Natural killer cell (primary cell): ENCODE measurements around the gene FOXN4. TPM values are rescaled to one million over a fixed set of nuclear protein-coding genes. Genes with fewer than 3 reads are reported as not detected.

ENCODE experiments used
- ATAC-seq, 3 donors: fragments of 150-1000 bp in 2 of 3; fragments of 200-7000 bp in 1 of 3; cut with Tn5 transposase; 1 replicate in 1 of 3; 2 replicates in 2 of 3; pipeline ENCODE4 v1.10.0; 2021; ENCODE audit warnings: mild to moderate bottlenecking in 2 of 3, moderate library complexity in 2 of 3
- DNase-seq, 2 donors: peaks; one replicate each; pipeline versions ENCODE4 v3.0.0 to v3.0.0-alpha.2; 2013 to 2021; ENCODE audit warnings: mixed read lengths in 1 of 2
- H3K27ac ChIP-seq: one replicate; pipeline ENCODE4 v1.5.1; 2013; ENCODE audit warnings: mild to moderate bottlenecking, low read length
- H3K27me3 ChIP-seq: one replicate; pipeline ENCODE4 v1.6.1; 2013; ENCODE audit warnings: low read length; ENCODE audit not compliant: control insufficient read depth, insufficient read depth
- H3K36me3 ChIP-seq: one replicate; pipeline ENCODE4 v1.6.1; 2013; ENCODE audit warnings: low read length; ENCODE audit not compliant: control insufficient read depth, insufficient read depth
- H3K4me1 ChIP-seq: one replicate; pipeline ENCODE4 v1.6.1; 2013; ENCODE audit warnings: low read length; ENCODE audit not compliant: control insufficient read depth, insufficient read depth
- H3K4me3 ChIP-seq: one replicate; pipeline ENCODE4 v1.5.1; 2013; ENCODE audit warnings: low read length
- H3K9me3 ChIP-seq: one replicate; pipeline ENCODE4 v1.6.1; 2013; ENCODE audit warnings: low read length; ENCODE audit not compliant: control insufficient read depth, insufficient read depth
- H3K27ac Mint-ChIP-seq, 2 donors: one replicate each; pipeline ENCODE4 v1.8.0; 2022; ENCODE audit warnings: mild to moderate bottlenecking in 2 of 2, mixed read lengths in 2 of 2, moderate library complexity in 1 of 2
- H3K27me3 Mint-ChIP-seq, 2 donors: one replicate each; pipeline ENCODE4 v1.8.0; 2022; ENCODE audit warnings: low read depth in 2 of 2, mixed read lengths in 2 of 2
- H3K36me3 Mint-ChIP-seq: one replicate; pipeline ENCODE4 v1.8.0; 2022; ENCODE audit warnings: mixed read lengths
- H3K4me1 Mint-ChIP-seq, 2 donors: one replicate each; pipeline ENCODE4 v1.8.0; 2022; ENCODE audit warnings: mixed read lengths in 2 of 2
- H3K4me3 Mint-ChIP-seq: one replicate; pipeline ENCODE4 v1.8.0; 2022; ENCODE audit warnings: mild to moderate bottlenecking, moderate library complexity, mixed read lengths
- H3K9me3 Mint-ChIP-seq, 2 donors: one replicate each; pipeline ENCODE4 v1.8.0; 2022; ENCODE audit warnings: mixed read lengths in 2 of 2
- WGBS: methylation state at CpG from one replicate; pipeline ENCODE4 v1.1.7; 2013; ENCODE audit warnings: missing lambda C conversion rate; ENCODE audit not compliant: insufficient coverage; 5-methylcytosine and 5-hydroxymethylcytosine counted together
- intact Hi-C: fragments of 100-400 bp; cut with micrococcal nuclease; formaldehyde crosslinking; loops from one replicate; pipeline ENCODE4 v1.14.2; 2022
- total RNA-seq, 4 donors: library from RNA; stranded (reverse); fragments of 120-200 nt in 1 of 4; gene quantifications; one replicate each; pipeline versions ENCODE4 v1.2.3 to v1.2.4, GENCODE V29; 2013 to 2022
- TF ChIP-seq, protein P1 (sequence below): fragments of 200-600 bp; IDR thresholded peaks from one replicate; pipeline ENCODE4 v1.8.0; 2022; ENCODE audit warnings: antibody characterized with exemption

FOXN4 gene
- total RNA-seq, 3 donors from 2014 or later (not counting 1 experiment from before 2014, with no cell fraction given) = not detected

DNA sequence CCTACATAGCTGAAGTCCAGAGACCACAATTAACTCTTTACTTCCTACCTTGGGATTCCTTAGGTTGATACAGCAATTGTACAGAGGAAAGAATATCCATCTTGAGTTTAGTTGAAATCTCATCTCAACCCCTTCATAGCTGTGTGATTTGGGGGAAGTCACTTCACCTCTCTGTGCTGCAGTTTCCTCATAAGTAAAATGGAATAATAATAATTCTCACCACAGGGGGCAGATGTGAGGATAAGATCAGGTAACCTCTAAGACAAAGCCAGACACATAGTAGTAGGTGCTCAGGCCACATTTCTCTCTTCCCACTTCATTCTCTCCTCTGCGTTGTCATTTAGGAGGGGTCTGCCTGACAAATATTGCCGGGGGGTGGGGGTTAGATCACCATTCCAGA is 6.7 kb downstream of the FOXN4 start:
- Mint-ChIP-seq H3K27ac (no peak overlapping the region), H3K4me1 (no peaks in the 10 kb centered on the region), H3K9me3 (no peaks in the 10 kb centered on the region), H3K27me3 (peaks cover 17 to 34% of the 10 kb centered on the region in 2 donors), H3K4me3 (no peak overlapping the region), H3K36me3 (no peaks in the 10 kb centered on the region)
- ATAC-seq (no peak), DNase-seq (no peak)
- WGBS = 56% methylated on average over 1 of the region's 2 CpGs
- TF ChIP-seq, protein P1, sequence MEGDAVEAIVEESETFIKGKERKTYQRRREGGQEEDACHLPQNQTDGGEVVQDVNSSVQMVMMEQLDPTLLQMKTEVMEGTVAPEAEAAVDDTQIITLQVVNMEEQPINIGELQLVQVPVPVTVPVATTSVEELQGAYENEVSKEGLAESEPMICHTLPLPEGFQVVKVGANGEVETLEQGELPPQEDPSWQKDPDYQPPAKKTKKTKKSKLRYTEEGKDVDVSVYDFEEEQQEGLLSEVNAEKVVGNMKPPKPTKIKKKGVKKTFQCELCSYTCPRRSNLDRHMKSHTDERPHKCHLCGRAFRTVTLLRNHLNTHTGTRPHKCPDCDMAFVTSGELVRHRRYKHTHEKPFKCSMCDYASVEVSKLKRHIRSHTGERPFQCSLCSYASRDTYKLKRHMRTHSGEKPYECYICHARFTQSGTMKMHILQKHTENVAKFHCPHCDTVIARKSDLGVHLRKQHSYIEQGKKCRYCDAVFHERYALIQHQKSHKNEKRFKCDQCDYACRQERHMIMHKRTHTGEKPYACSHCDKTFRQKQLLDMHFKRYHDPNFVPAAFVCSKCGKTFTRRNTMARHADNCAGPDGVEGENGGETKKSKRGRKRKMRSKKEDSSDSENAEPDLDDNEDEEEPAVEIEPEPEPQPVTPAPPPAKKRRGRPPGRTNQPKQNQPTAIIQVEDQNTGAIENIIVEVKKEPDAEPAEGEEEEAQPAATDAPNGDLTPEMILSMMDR = no peak
- peaks cover 7% of the 10 kb centered on the region for H3K27me3 ChIP-seq
- no peaks in the 10 kb centered on the region for H3K9me3 ChIP-seq
- intact Hi-C loops = no loop called here
- H3K36me3 ChIP-seq = no peaks in the 10 kb centered on the region
- no peaks in the 10 kb centered on the region for H3K4me1 ChIP-seq
- H3K4me3 ChIP-seq = no peak overlapping the region
- H3K27ac ChIP-seq = no peak overlapping the region

DNA sequence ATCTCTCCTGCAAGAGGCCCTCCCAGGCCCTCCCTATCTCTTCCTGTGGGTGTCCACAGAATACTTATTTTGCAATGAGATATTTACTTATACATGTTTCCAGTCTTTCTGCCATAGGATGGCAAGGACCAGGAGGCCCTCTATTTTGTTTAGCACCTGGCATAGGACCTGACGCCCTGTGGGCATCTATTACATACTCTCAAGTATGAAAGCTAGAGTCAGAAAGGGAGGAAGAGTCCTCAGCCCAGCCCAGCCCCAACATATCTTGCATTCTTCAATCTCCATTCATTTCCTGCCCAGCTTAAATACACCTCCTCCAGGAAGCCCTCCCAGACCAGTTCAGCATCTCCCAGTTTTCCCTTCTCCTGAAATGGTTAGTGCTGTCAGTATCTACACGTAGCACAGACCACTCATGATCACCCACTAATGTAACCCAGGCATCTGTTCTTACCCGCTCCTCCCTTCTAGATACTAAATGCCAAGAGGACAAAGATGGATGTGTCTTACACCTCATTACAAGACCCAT is 7.4 kb downstream of the FOXN4 start:
- H3K4me1 Mint-ChIP-seq = no peaks in the 10 kb centered on the region
- ATAC-seq (no peak), DNase-seq (no peak)
- H3K4me3 Mint-ChIP-seq = no peak overlapping the region
- Histone ChIP-seq H3K27me3 (peaks cover 1% of the 10 kb centered on the region), H3K4me1 (no peaks in the 10 kb centered on the region), H3K27ac (no peak overlapping the region), H3K36me3 (no peaks in the 10 kb centered on the region), H3K4me3 (no peak overlapping the region), H3K9me3 (no peaks in the 10 kb centered on the region)
- H3K9me3 Mint-ChIP-seq = no peaks in the 10 kb centered on the region
- H3K27me3 Mint-ChIP-seq = peaks cover 12 to 29% of the 10 kb centered on the region in 2 donors
- H3K27ac Mint-ChIP-seq = no peak overlapping the region
- 87% methylated on average over 3 of the region's 3 CpGs for WGBS
- intact Hi-C loops = no loop called here
- H3K36me3 Mint-ChIP-seq = no peaks in the 10 kb centered on the region
- TF ChIP-seq, protein P1 = no peak

DNA sequence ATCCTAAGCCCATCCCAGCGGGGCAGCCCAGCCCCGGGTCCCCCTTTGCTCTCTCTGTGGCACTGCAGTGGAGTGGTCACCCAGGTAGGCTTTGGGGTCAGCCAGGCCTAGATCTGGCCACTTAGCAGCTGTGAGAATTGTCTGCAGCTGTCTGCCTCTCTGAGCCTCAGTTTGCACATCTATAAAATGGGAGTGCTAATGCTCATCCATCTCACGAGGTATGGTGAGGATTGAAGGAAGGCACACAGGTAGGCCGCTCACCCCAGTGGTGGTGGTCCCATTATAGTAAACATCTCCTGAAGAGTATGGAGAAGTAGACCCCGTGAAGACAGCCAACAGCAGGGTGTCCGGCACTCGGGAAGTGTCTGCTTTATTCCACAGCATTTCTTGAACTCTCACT is 9.2 kb downstream of the FOXN4 start:
- H3K36me3 Mint-ChIP-seq = no peaks in the 10 kb centered on the region
- H3K27ac Mint-ChIP-seq = no peak overlapping the region
- ATAC-seq (no peak), DNase-seq (no peak)
- Histone ChIP-seq H3K4me3 (no peak overlapping the region), H3K4me1 (no peaks in the 10 kb centered on the region), H3K27me3 (no peaks in the 10 kb centered on the region), H3K27ac (no peak overlapping the region), H3K36me3 (no peaks in the 10 kb centered on the region), H3K9me3 (no peaks in the 10 kb centered on the region)
- 93% methylated on average over 7 of the region's 7 CpGs for WGBS
- TF ChIP-seq, protein P1 = no peak
- no peaks in the 10 kb centered on the region for H3K4me1 Mint-ChIP-seq
- H3K4me3 Mint-ChIP-seq = no peak overlapping the region
- no peaks in the 10 kb centered on the region for H3K9me3 Mint-ChIP-seq
- peaks cover 12 to 24% of the 10 kb centered on the region in 2 donors for H3K27me3 Mint-ChIP-seq
- intact Hi-C loops = no loop called here

DNA sequence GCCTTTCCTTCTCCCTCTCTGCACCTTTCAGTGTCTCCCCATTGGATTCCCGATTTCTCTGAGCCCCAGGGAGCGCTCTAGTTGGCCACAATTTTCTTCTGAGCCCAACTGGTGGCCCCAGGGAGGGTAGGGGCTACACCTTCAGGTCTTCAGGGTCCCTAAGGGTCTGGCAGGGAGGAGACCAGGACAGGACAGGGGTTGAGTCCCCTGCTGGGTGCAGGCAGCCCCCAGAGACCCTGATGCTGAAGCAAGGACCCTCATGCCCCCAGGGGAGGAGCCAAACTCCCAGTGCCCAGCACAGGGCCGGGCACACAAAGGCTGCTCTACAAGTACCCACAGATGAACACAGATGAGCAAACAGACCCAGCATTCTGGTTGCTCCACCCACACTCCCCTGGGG is 12.7 kb downstream of the FOXN4 start:
- no peaks in the 10 kb centered on the region for H3K4me1 Mint-ChIP-seq
- Histone ChIP-seq H3K4me1 (no peaks in the 10 kb centered on the region), H3K4me3 (no peak overlapping the region), H3K27ac (no peak overlapping the region), H3K27me3 (no peaks in the 10 kb centered on the region), H3K36me3 (no peaks in the 10 kb centered on the region), H3K9me3 (no peaks in the 10 kb centered on the region)
- H3K36me3 Mint-ChIP-seq = no peaks in the 10 kb centered on the region
- TF ChIP-seq, protein P1 = no peak
- H3K27me3 Mint-ChIP-seq = peaks cover 10% of the 10 kb centered on the region in 2 donors
- no peak overlapping the region for H3K4me3 Mint-ChIP-seq
- no peaks in the 10 kb centered on the region for H3K9me3 Mint-ChIP-seq
- intact Hi-C loops = no loop called here
- ATAC-seq (no peak), DNase-seq (no peak)
- 66% methylated on average over 3 of the region's 3 CpGs for WGBS
- no peak overlapping the region for H3K27ac Mint-ChIP-seq
